Loucy (cell line): ENCODE measurements around the gene SNAP25.

ENCODE experiments used
- H2AFZ ChIP-seq: fragments of 200-600 bp; sonication (generic); 2 replicates; pipeline ENCODE4 v1.6.0; 2016; ENCODE audit warnings: antibody characterized with exemption, mild to moderate bottlenecking, low read length, moderate library complexity
- H3F3A ChIP-seq: fragments of 200-600 bp; 2 replicates; pipeline ENCODE4 v1.6.0; 2016; ENCODE audit warnings: antibody characterized with exemption, low read depth, mild to moderate bottlenecking
- H3K27me3 ChIP-seq: fragments of 200-600 bp; sonication (generic); 2 replicates; pipeline ENCODE4 v1.6.1; 2014; ENCODE audit warnings: low read length, mild to moderate bottlenecking; ENCODE audit not compliant: insufficient read depth, poor library complexity, severe bottlenecking
- H3K36me3 ChIP-seq: fragments of 200-600 bp; sonication (generic); 2 replicates; pipeline ENCODE4 v1.6.1; 2016; ENCODE audit warnings: low read length; ENCODE audit not compliant: insufficient read depth
- H3K4me1 ChIP-seq: fragments of 200-600 bp; sonication (generic); 2 replicates; pipeline ENCODE4 v1.5.1; 2014; ENCODE audit warnings: low read length, mild to moderate bottlenecking; ENCODE audit not compliant: insufficient read depth, poor library complexity, severe bottlenecking
- H3K4me2 ChIP-seq: fragments of 200-600 bp; sonication (generic); 2 replicates; pipeline ENCODE4 v1.6.0; 2014; ENCODE audit warnings: antibody characterized with exemption, low read length, low read depth, mild to moderate bottlenecking; ENCODE audit not compliant: poor library complexity, severe bottlenecking
- H3K4me3 ChIP-seq: fragments of 200-600 bp; sonication (generic); 2 replicates; pipeline ENCODE4 v1.5.1; 2014; ENCODE audit warnings: low read length, mild to moderate bottlenecking, mixed read lengths; ENCODE audit not compliant: poor library complexity, severe bottlenecking
- H3K79me2 ChIP-seq: fragments of 200-600 bp; sonication (generic); 2 replicates; pipeline ENCODE4 v1.6.1; 2014; ENCODE audit warnings: low read length; ENCODE audit not compliant: insufficient read depth
- H3K9ac ChIP-seq: fragments of 200-600 bp; sonication (generic); 2 replicates; pipeline ENCODE4 v1.6.0; 2014; ENCODE audit warnings: mild to moderate bottlenecking, low read depth, low read length, moderate library complexity; ENCODE audit not compliant: poor library complexity, severe bottlenecking
- H3K9me2 ChIP-seq: fragments of 200-600 bp; sonication (generic); replicated peaks from 2 replicates; pipeline ENCODE4 v1.6.1; 2016; ENCODE audit warnings: low read depth, low read length, mixed read lengths
- H3K9me3 ChIP-seq: fragments of 200-600 bp; sonication (generic); 2 replicates; pipeline ENCODE4 v1.6.1; 2014; ENCODE audit warnings: mild to moderate bottlenecking, antibody characterized with exemption, low read length, low read depth; ENCODE audit not compliant: insufficient read depth
- H4K20me1 ChIP-seq: fragments of 200-600 bp; sonication (generic); 2 replicates; pipeline ENCODE4 v1.6.0; 2014; ENCODE audit warnings: antibody characterized with exemption, low read length, mild to moderate bottlenecking; ENCODE audit not compliant: insufficient read depth, poor library complexity, severe bottlenecking
- EZH2phosphoT487 ChIP-seq: fragments of 200-600 bp; IDR thresholded peaks from 2 replicates; pipeline ENCODE4 v1.6.1; 2018; ENCODE audit warnings: antibody characterized with exemption, mild to moderate bottlenecking, moderate library complexity, borderline replicate concordance
- TF ChIP-seq, protein P1 (sequence below): fragments of 200-600 bp; sonication (generic); conservative IDR thresholded peaks from 2 replicates; pipeline ENCODE4 v1.5.1; 2014; ENCODE audit warnings: mild to moderate bottlenecking, antibody characterized with exemption, low read length

SNAP25 gene

DNA sequence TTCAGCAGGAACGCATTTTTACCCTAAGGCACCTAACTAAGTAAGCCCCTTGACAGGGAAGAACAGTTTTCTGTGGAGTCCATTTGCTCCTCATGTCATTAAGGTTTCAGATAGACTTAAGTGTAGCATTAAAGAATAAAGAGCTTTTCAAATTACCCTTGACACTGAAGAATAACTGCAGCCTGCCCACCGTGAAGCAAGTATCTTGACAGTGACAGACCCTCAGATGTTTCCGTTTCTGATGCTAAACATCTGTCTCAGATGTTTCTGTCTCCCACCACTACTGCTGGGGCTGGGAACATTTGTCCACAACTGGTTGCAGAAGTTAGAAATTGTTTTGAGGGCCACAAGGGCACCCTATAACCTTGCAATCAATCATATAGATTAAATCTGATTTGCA is 50.0 kb downstream of the SNAP25 start:
- H3K36me3 ChIP-seq: no peaks in the 10 kb centered on the region
- H2AFZ ChIP-seq: no peak overlapping the region
- TF ChIP-seq, protein P1, sequence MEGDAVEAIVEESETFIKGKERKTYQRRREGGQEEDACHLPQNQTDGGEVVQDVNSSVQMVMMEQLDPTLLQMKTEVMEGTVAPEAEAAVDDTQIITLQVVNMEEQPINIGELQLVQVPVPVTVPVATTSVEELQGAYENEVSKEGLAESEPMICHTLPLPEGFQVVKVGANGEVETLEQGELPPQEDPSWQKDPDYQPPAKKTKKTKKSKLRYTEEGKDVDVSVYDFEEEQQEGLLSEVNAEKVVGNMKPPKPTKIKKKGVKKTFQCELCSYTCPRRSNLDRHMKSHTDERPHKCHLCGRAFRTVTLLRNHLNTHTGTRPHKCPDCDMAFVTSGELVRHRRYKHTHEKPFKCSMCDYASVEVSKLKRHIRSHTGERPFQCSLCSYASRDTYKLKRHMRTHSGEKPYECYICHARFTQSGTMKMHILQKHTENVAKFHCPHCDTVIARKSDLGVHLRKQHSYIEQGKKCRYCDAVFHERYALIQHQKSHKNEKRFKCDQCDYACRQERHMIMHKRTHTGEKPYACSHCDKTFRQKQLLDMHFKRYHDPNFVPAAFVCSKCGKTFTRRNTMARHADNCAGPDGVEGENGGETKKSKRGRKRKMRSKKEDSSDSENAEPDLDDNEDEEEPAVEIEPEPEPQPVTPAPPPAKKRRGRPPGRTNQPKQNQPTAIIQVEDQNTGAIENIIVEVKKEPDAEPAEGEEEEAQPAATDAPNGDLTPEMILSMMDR: no peak
- no peak for TF ChIP-seq EZH2phosphoT487
- no peaks in the 10 kb centered on the region for H3F3A ChIP-seq
- no peak overlapping the region for H3K9ac ChIP-seq
- H3K4me2 ChIP-seq: no peak overlapping the region
- H3K79me2 ChIP-seq: no peaks in the 10 kb centered on the region
- no peaks in the 10 kb centered on the region for H3K4me1 ChIP-seq
- no peaks in the 10 kb centered on the region for H3K9me2 ChIP-seq
- H3K9me3 ChIP-seq: no peaks in the 10 kb centered on the region; the same call in 1 of the 2 replicates
- H4K20me1 ChIP-seq: no peaks in the 10 kb centered on the region
- H3K4me3 ChIP-seq: no peak overlapping the region
- H3K27me3 ChIP-seq: no peaks in the 10 kb centered on the region

DNA sequence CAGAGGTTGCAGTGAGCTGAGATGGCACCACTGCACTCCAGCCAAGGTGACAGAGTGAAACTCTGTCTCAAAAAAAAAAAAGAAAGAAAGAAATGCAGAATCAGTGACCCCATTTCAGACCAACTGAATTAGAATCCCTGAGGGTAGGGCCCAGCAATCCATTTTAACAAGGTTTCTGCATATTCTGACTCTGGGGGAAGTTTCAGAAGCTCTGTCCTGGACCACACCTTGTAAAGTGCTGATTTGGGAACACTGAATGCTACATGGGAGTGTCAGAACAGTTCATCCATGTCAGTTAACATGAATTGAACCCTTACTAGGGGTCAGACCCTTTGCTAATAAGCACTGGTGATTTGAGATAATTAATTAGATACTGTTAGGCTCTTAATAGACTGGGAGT is 52.0 kb downstream of the SNAP25 start:
- Histone ChIP-seq H3K79me2 (no peaks in the 10 kb centered on the region), H4K20me1 (no peaks in the 10 kb centered on the region), H3F3A (no peaks in the 10 kb centered on the region), H3K4me1 (no peaks in the 10 kb centered on the region), H3K9ac (no peak overlapping the region), H2AFZ (no peak overlapping the region), H3K4me2 (no peak overlapping the region), H3K4me3 (no peak overlapping the region), H3K27me3 (no peaks in the 10 kb centered on the region), H3K9me2 (no peaks in the 10 kb centered on the region), H3K36me3 (no peaks in the 10 kb centered on the region), H3K9me3 (no peaks in the 10 kb centered on the region; the same call in 1 of the 2 replicates)
- TF ChIP-seq, protein P1: no peak
- no peak for TF ChIP-seq EZH2phosphoT487

DNA sequence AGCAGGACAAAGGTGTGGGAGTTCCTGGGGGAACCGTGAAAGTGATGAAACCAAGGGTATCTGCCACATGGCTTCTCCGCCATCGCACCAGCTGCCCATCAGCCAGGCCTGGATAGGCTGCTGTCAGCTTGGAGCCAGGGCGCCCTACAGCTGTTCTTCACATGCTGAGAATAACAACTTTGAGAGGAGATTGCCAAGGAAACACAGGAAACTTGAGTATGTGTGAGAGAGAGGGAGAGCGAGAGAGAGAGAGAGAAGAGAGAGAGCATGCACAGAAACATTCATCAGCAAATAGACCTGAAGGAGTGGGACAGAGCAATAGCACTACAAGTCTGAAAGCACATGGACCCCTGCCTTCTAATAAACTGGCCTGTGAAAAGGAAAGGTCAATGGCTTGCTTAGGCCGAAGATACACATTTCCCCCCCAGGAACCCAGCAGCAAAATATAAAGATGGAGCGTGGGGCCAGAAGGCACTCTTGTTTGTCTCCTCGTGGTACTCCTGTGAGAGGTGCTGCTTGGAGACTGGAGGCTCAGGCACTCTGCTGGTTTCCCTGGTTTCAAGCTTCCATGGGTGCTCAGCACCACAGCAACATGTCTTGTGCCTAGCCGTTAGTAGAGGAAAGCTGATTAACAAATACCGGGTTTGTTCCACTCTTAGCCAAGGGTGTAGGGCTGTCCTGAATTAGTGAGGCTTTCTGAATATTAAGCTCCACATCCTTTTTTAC is 53.0 kb downstream of the SNAP25 start:
- H2AFZ ChIP-seq: no peak overlapping the region
- no peaks in the 10 kb centered on the region for H3K27me3 ChIP-seq

More for the DNA sequence above, 53.0 kb downstream of the SNAP25 start:
- Histone ChIP-seq H3K9me2 (no peaks in the 10 kb centered on the region), H3K4me1 (no peaks in the 10 kb centered on the region), H3K79me2 (no peaks in the 10 kb centered on the region), H3K4me3 (no peak overlapping the region), H3K9ac (no peak overlapping the region), H3K36me3 (no peaks in the 10 kb centered on the region), H3F3A (no peaks in the 10 kb centered on the region), H4K20me1 (no peaks in the 10 kb centered on the region), H3K9me3 (no peaks in the 10 kb centered on the region; the same call in 1 of the 2 replicates), H3K4me2 (no peak overlapping the region)
- TF ChIP-seq, protein P1: no peak
- no peak for TF ChIP-seq EZH2phosphoT487
